K562 (cell line): Measurements from ENCODE around the gene RTBDN. TPM values are rescaled to one million over a fixed set of nuclear protein-coding genes. Genes with fewer than 3 reads are reported as not detected.
A peak's percentile ranks its signal among the peaks of the same experiment; 100 is the strongest.

Experiments used
- HDAC6 ChIP-seq: IDR thresholded peaks from 2 replicates; pipeline ENCODE4 v1.6.1; 2012; ENCODE audit warnings: low read depth, mild to moderate bottlenecking, control low read depth, inconsistent platforms, low read length, moderate library complexity
- MAZ ChIP-seq, 2 experiments: fragments of 450-650 bp in 1 of 2; sonication (generic) in 1 of 2; formaldehyde crosslinking; IDR thresholded peaks in 1 of 2; conservative IDR thresholded peaks in 1 of 2; 2 replicates each; pipeline versions ENCODE4 v1.4.0 to v1.5.0; 2020; ENCODE audit warnings: mild to moderate bottlenecking in 1 of 2, missing genetic modification reagents in 1 of 2
- NFIC ChIP-seq: fragments of 450-650 bp; IDR thresholded peaks from 2 replicates; pipeline ENCODE4 v1.6.1; 2017; ENCODE audit warnings: mild to moderate bottlenecking, inconsistent platforms
- RB1 ChIP-seq: fragments of 450-650 bp; IDR thresholded peaks from 2 replicates; pipeline ENCODE4 v1.6.1; 2017; ENCODE audit warnings: low read depth, mild to moderate bottlenecking
- ZNF23 ChIP-seq: fragments of 250-450 bp; sonication (Bioruptor Pico); IDR thresholded peaks from 2 replicates; pipeline ENCODE4 v1.4.0; 2020; ENCODE audit warnings: mild to moderate bottlenecking
- polyA plus RNA-seq, 8 experiments: library from polyadenylated mRNA; depleted of rRNA in 4 of 8; stranded (reverse) in 5 of 8; unstranded in 3 of 8; fragments of >200 nt; fragmentation: Nextera tagmentation in 2 of 8; fragmentation: Illumina TruSeq in 1 of 8; extraction: Ambion mirVana in 2 of 8; extraction: Trizol in 1 of 8; gene quantifications; 2 replicates each; pipeline versions ENCODE4 v1.2.1 to v1.2.3, GENCODE V29; 2011 to 2014; ENCODE audit warnings: inconsistent platforms in 1 of 8, missing spikeins in 1 of 8
- total RNA-seq, 7 experiments: library from RNA; depleted of rRNA in 6 of 7; stranded (reverse); fragments of >200 nt in 6 of 7; fragmentation: Illumina TruSeq in 2 of 7; extraction: Trizol in 2 of 7; gene quantifications; 2 replicates each; pipeline versions ENCODE4 v1.2.1 to v1.2.3, GENCODE V29; 2011 to 2021; ENCODE audit warnings: low replicate concordance in 1 of 7
- TF ChIP-seq, protein P1 (sequence below): sonication (generic); formaldehyde crosslinking; IDR thresholded peaks from 2 replicates; pipeline ENCODE4 v1.8.1; 2023; ENCODE audit warnings: mild to moderate bottlenecking, missing genetic modification reagents
- TF ChIP-seq, protein P2 (sequence below): fragments of 450-650 bp; formaldehyde crosslinking; IDR thresholded peaks from 2 replicates; pipeline ENCODE4 v1.4.0; 2020; ENCODE audit warnings: mild to moderate bottlenecking, moderate library complexity
- TF ChIP-seq, protein P3 (sequence below), 2 experiments: fragments of 450-650 bp in 1 of 2; sonication (generic) in 1 of 2; formaldehyde crosslinking in 1 of 2; IDR thresholded peaks in 1 of 2; conservative IDR thresholded peaks in 1 of 2; 2 replicates each; pipeline versions ENCODE4 v1.6.1 to v1.8.1; 2016 to 2023; ENCODE audit warnings: mild to moderate bottlenecking in 2 of 2, moderate library complexity in 2 of 2, inconsistent platforms in 1 of 2, missing genetic modification reagents in 1 of 2
- TF ChIP-seq, protein P4 (sequence below): fragments of 250-450 bp; sonication (Bioruptor Pico); IDR thresholded peaks from 2 replicates; pipeline ENCODE4 v1.4.0; 2020; ENCODE audit warnings: mild to moderate bottlenecking, moderate library complexity, borderline replicate concordance
- TF ChIP-seq, protein P5 (sequence below): fragments of 250-450 bp; sonication (Bioruptor Pico); IDR thresholded peaks from 2 replicates; pipeline ENCODE4 v1.8.0; 2022; ENCODE audit warnings: inconsistent platforms, mild to moderate bottlenecking, moderate library complexity, borderline replicate concordance
- TF ChIP-seq, protein P6 (sequence below): fragments of 450-650 bp; formaldehyde crosslinking; IDR thresholded peaks from 2 replicates; pipeline ENCODE4 v1.4.0; 2022; ENCODE audit warnings: missing genetic modification characterization
- TF ChIP-seq, protein P7 (sequence below): fragments of 450-650 bp; IDR thresholded peaks from 2 replicates; pipeline ENCODE4 v1.7.1; 2018; ENCODE audit warnings: mild to moderate bottlenecking, low read depth; ENCODE audit not compliant: partially characterized antibody

Gene RTBDN
- total and polyA plus RNA-seq, 9 of the 15 experiments (the other 6 are each of a cell fraction or from before 2014, with no cell fraction given) = 0.20 to 2.3 (median 0.72) TPM; not detected in 1

DNA sequence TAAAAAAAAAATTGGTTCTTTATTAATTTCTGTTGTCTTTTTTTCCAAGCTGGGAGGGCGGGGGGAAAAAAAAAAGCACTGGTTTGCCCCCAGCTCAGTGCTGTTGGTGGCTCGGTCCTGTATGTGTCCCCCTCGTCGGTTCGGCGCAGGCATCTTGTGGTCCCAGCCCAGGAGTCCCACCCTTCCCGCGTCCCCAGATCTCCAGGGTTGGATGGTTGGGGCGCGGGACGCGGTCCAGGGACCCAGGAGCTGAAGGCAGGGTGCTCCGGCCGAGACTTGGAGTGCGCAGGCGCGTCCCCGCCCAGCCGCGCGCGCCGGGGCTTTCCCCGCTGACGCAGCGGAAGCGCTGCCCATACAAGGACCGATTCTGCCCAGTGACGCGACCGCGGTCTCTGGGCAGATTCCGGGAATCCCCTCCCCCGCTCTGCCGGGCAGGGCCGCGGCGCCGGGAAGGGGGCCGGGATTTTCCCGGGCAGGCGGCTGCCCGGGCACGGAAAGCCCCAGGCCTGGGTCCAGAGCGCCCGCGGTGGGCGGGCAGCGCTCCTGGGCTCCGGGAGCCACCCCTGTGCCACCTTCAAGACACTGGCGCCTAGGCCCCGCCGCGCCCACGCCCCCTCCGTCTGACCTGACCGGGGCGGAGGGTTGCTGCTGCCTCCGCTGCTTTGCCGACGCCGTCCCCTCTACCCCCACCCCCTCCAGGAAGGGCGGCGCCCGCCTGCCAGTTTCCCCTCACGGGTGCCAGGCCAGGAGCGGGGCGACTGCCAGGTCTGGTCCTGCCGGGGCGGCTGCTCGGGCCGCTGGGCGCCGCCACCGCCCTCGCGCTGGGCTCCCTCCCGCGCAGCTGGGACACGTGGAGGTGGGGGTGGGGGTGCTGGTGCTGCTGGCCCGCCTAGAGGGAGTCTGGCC, 40.8 kb downstream of the RTBDN start (continued):
- TF ChIP-seq, protein P1, sequence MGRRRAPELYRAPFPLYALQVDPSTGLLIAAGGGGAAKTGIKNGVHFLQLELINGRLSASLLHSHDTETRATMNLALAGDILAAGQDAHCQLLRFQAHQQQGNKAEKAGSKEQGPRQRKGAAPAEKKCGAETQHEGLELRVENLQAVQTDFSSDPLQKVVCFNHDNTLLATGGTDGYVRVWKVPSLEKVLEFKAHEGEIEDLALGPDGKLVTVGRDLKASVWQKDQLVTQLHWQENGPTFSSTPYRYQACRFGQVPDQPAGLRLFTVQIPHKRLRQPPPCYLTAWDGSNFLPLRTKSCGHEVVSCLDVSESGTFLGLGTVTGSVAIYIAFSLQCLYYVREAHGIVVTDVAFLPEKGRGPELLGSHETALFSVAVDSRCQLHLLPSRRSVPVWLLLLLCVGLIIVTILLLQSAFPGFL (CRISPR knock-in tag) = no peak
- TF ChIP-seq, protein P2, sequence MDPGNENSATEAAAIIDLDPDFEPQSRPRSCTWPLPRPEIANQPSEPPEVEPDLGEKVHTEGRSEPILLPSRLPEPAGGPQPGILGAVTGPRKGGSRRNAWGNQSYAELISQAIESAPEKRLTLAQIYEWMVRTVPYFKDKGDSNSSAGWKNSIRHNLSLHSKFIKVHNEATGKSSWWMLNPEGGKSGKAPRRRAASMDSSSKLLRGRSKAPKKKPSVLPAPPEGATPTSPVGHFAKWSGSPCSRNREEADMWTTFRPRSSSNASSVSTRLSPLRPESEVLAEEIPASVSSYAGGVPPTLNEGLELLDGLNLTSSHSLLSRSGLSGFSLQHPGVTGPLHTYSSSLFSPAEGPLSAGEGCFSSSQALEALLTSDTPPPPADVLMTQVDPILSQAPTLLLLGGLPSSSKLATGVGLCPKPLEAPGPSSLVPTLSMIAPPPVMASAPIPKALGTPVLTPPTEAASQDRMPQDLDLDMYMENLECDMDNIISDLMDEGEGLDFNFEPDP (CRISPR knock-in tag) = 0 out of 2 replicates have a peak, but pooled peaks have one; percentile 9
- TF ChIP-seq, protein P3, sequence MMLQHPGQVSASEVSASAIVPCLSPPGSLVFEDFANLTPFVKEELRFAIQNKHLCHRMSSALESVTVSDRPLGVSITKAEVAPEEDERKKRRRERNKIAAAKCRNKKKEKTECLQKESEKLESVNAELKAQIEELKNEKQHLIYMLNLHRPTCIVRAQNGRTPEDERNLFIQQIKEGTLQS (IDR thresholded peaks at IDR 0.05) = no peak; the same call in 1 of the 2 replicates
- TF ChIP-seq, protein P3 (CRISPR knock-in tag; conservative IDR thresholded peaks at IDR 0.05) = no peak
- TF ChIP-seq, protein P4, sequence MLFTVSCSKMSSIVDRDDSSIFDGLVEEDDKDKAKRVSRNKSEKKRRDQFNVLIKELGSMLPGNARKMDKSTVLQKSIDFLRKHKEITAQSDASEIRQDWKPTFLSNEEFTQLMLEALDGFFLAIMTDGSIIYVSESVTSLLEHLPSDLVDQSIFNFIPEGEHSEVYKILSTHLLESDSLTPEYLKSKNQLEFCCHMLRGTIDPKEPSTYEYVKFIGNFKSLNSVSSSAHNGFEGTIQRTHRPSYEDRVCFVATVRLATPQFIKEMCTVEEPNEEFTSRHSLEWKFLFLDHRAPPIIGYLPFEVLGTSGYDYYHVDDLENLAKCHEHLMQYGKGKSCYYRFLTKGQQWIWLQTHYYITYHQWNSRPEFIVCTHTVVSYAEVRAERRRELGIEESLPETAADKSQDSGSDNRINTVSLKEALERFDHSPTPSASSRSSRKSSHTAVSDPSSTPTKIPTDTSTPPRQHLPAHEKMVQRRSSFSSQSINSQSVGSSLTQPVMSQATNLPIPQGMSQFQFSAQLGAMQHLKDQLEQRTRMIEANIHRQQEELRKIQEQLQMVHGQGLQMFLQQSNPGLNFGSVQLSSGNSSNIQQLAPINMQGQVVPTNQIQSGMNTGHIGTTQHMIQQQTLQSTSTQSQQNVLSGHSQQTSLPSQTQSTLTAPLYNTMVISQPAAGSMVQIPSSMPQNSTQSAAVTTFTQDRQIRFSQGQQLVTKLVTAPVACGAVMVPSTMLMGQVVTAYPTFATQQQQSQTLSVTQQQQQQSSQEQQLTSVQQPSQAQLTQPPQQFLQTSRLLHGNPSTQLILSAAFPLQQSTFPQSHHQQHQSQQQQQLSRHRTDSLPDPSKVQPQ (CRISPR knock-in tag) = no peak
- TF ChIP-seq, protein P5, sequence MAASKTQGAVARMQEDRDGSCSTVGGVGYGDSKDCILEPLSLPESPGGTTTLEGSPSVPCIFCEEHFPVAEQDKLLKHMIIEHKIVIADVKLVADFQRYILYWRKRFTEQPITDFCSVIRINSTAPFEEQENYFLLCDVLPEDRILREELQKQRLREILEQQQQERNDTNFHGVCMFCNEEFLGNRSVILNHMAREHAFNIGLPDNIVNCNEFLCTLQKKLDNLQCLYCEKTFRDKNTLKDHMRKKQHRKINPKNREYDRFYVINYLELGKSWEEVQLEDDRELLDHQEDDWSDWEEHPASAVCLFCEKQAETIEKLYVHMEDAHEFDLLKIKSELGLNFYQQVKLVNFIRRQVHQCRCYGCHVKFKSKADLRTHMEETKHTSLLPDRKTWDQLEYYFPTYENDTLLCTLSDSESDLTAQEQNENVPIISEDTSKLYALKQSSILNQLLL (CRISPR knock-in tag) = no peak
- TF ChIP-seq, protein P6, sequence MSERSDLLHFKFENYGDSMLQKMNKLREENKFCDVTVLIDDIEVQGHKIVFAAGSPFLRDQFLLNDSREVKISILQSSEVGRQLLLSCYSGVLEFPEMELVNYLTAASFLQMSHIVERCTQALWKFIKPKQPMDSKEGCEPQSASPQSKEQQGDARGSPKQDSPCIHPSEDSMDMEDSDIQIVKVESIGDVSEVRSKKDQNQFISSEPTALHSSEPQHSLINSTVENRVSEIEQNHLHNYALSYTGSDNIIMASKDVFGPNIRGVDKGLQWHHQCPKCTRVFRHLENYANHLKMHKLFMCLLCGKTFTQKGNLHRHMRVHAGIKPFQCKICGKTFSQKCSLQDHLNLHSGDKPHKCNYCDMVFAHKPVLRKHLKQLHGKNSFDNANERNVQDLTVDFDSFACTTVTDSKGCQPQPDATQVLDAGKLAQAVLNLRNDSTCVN (CRISPR knock-in tag) = no peak
- TF ChIP-seq ZNF23 (no peak), RB1 (peak; percentile 66), NFIC (0 out of 2 replicates have a peak, but pooled peaks have one; percentile 3), MAZ (CRISPR knock-in tag; conservative IDR thresholded peaks at IDR 0.05 in 1 of 2, IDR thresholded peaks at IDR 0.05 in 1 of 2) (peak; percentile 43 to 80; a peak in 3 of 4 replicates), HDAC6 (no peak)
- TF ChIP-seq, protein P7, sequence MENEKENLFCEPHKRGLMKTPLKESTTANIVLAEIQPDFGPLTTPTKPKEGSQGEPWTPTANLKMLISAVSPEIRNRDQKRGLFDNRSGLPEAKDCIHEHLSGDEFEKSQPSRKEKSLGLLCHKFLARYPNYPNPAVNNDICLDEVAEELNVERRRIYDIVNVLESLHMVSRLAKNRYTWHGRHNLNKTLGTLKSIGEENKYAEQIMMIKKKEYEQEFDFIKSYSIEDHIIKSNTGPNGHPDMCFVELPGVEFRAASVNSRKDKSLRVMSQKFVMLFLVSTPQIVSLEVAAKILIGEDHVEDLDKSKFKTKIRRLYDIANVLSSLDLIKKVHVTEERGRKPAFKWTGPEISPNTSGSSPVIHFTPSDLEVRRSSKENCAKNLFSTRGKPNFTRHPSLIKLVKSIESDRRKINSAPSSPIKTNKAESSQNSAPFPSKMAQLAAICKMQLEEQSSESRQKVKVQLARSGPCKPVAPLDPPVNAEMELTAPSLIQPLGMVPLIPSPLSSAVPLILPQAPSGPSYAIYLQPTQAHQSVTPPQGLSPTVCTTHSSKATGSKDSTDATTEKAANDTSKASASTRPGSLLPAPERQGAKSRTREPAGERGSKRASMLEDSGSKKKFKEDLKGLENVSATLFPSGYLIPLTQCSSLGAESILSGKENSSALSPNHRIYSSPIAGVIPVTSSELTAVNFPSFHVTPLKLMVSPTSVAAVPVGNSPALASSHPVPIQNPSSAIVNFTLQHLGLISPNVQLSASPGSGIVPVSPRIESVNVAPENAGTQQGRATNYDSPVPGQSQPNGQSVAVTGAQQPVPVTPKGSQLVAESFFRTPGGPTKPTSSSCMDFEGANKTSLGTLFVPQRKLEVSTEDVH = no peak
